Stimulated activated CD8-positive, alpha-beta memory T cell treated with anti-CD3 and anti-CD28 coated beads, Interleukin-4, amount 100 ng/mL, for 1 hour (primary cell): ENCODE measurements around the gene DTWD2.
"Not testable (repeated sequence)": the region's sequence is repeated elsewhere in the genome, so short reads cannot be mapped to it uniquely, and the experiment has no call there.

ENCODE experiments used
- DNase-seq, 2 donors: peaks; one replicate each; pipeline ENCODE4 v3.0.0-alpha.2; 2020; ENCODE audit warnings: low read depth in 2 of 2, low spot score in 1 of 2

DTWD2 gene

GRCh38 chr5:118882666-118883065 is 105.7 kb downstream of the DTWD2 start:
- no peak for DNase-seq

GRCh38 chr5:118876852-118877251 is 111.5 kb downstream of the DTWD2 start:
- not testable (repeated sequence) for DNase-seq

- no peak for DNase-seq
These were observed 113.2 kb downstream of the DTWD2 start for GRCh38 chr5:118875131-118875530.

- no peak for DNase-seq
These were observed 114.9 kb downstream of the DTWD2 start for GRCh38 chr5:118873417-118873816.

GRCh38 chr5:118863345-118863744 is 125.0 kb downstream of the DTWD2 start:
- DNase-seq, result no peak

- no peak for DNase-seq
These were observed 125.8 kb downstream of the DTWD2 start for GRCh38 chr5:118862596-118862995.

GRCh38 chr5:118857700-118858099 is 130.6 kb downstream of the DTWD2 start:
- no peak for DNase-seq

- DNase-seq, result no peak
These were observed 133.5 kb downstream of the DTWD2 start for GRCh38 chr5:118854819-118855218.

GRCh38 chr5:118851785-118852184 is 136.6 kb downstream of the DTWD2 start:
- not testable (repeated sequence) for DNase-seq

GRCh38 chr5:118849507-118849906 is 138.8 kb downstream of the DTWD2 start:
- DNase-seq, result not testable (repeated sequence)

GRCh38 chr5:118844351-118844750 is 144.0 kb downstream of the DTWD2 start:
- no peak for DNase-seq

GRCh38 chr5:118834710-118835109 is 153.6 kb downstream of the DTWD2 start:
- no peak for DNase-seq

GRCh38 chr5:118832974-118833373 is 155.4 kb downstream of the DTWD2 start:
- no peak for DNase-seq

- DNase-seq, result no peak
These were observed 163.1 kb downstream of the DTWD2 start for GRCh38 chr5:118825226-118825625.

- DNase-seq, result no peak
These were observed 169.7 kb downstream of the DTWD2 start for GRCh38 chr5:118818604-118819003.

GRCh38 chr5:118808441-118808840 is 179.9 kb downstream of the DTWD2 start:
- no peak for DNase-seq

- no peak for DNase-seq
These were observed 181.8 kb downstream of the DTWD2 start for GRCh38 chr5:118806571-118806970.

- DNase-seq, result no peak
These were observed 186.0 kb downstream of the DTWD2 start for GRCh38 chr5:118802335-118802734.

GRCh38 chr5:118796081-118796480 is 192.3 kb downstream of the DTWD2 start:
- no peak for DNase-seq

GRCh38 chr5:118794281-118794680 is 194.1 kb downstream of the DTWD2 start:
- DNase-seq, result no peak

- no peak for DNase-seq
These were observed 194.7 kb downstream of the DTWD2 start for GRCh38 chr5:118793652-118794051.

GRCh38 chr5:118793091-118793490 is 195.3 kb downstream of the DTWD2 start:
- no peak for DNase-seq

GRCh38 chr5:118791926-118792734 is 196.2 kb downstream of the DTWD2 start:
- DNase-seq, result no peak
